HG02885 (cell line): ENCODE data around the gene TRMT10A.
"Not testable (repeated sequence)": the region's sequence is repeated elsewhere in the genome, so short reads cannot be mapped to it uniquely, and the experiment has no call there.

Source experiments
- ATAC-seq: cut with Tn5 transposase; IDR thresholded peaks from one replicate; pipeline ENCODE4 v1.9.1; 2021; ENCODE audit warnings: mild to moderate bottlenecking; ENCODE audit not compliant: unreplicated experiment, poor library complexity

Gene TRMT10A

DNA sequence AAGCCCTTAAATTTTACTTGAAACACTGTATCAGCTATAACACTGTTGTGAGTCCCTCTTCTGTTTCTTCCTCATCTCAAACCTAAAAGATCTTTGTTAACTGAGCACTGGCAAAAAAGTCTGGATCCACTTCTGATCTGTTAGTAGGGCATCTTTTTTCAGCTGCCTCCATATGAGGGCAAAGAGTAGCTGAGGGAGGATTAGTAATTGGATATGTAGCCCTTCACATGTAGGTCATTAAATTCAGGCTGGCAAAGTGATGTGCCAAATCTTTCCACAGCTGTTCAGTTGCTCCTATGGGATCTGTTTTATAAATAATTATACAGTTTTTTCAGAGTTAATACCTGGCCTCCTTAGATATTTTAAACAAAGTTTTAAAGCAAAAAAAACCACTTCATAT is 1.1 kb upstream of the TRMT10A start:
- ATAC-seq: no peak

DNA sequence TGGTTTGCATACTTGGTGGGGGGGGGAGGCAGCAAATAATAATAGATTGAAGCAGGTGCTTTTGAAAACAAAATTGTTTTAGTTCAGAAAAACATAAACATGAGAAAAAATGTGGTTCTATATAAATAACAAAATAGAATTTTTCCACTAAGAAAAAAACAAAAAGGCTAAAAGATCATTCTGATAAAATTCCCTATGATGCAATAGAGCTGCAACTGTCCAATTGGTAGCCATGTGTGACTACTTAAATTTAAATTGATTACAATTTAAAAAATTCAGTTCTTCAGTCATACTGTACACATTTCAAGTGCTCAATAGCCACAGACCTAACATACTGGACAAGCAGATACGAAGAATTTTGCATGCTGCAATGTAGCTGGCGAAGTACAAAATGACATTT is 11.0 kb downstream of the TRMT10A start:
- no peak for ATAC-seq

DNA sequence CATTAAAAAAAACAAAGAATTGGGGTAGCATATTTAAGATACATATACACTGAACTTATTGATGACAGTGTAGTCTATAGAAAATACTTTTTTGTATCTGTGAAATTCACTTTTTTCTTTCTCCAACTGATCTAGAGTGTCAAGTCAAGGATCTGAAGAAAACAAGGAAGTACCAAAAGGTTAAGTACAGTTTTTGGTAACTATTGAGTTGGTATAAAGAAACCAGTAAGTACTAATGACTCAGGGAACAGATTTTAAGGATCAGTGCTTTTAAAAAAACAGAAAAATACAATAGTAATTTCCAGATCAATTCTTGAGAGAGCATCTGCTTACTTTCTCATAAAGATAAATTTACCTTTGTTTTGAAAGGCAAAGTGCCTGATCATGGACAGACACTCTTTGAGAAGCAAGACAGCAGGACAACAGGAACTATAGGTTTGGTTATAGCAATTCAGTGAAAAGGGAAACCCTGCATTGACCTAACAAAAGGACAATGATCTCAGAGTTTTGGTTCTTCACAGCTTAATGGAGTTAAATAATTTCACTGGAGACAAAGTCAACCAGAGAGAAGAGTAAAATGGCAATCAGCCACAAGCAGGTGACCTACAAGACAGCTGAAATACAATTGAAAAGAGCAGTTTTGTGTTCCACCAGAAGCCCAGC is 23.4 kb downstream of the TRMT10A start:
- no peak for ATAC-seq

- no peak for ATAC-seq
Observed at GRCh38 chr4:99537674-99538073, 26.2 kb downstream of the TRMT10A start.

DNA sequence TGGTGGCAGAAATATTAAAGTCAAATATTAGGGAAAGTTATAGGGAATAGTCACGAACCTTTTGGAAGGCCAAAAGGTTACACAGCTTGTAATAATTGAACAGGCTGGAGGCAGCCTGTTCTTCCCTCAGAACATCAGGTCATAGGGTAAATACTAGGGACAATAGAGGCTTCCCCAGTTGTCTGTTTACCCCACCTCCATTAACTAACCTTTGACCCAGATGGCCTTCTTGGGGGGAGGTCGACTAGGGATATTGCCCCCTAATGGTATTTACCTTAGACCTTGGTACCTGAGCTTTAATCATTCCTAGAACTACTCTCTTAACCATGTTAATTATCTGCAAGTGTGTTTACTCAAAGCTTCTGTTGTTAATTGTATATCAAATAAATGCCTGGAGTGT is 27.0 kb downstream of the TRMT10A start:
- ATAC-seq: no peak

GRCh38 chr4:99536271-99536670 is 27.6 kb downstream of the TRMT10A start:
- ATAC-seq: no peak

- ATAC-seq: not testable (repeated sequence)
Observed at GRCh38 chr4:99534699-99535098, 29.1 kb downstream of the TRMT10A start.

DNA sequence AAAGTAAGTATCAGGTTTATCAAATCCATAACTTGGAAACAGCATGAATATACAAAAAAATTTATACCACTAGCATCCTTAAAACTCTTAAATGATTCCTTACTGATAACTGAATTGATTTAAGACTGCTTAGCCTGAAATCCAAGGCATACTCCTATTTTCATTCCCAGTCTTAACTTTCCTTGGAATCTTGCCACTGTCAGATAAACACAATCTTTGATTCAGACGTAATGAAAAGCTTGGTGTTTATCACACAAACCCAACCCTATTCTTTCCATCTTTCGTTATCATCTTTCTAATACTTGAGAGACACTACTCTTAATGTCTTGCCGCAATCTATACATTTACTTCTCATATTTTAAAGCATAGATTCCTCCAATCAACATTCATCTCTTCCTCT is 33.9 kb downstream of the TRMT10A start:
- no peak for ATAC-seq

DNA sequence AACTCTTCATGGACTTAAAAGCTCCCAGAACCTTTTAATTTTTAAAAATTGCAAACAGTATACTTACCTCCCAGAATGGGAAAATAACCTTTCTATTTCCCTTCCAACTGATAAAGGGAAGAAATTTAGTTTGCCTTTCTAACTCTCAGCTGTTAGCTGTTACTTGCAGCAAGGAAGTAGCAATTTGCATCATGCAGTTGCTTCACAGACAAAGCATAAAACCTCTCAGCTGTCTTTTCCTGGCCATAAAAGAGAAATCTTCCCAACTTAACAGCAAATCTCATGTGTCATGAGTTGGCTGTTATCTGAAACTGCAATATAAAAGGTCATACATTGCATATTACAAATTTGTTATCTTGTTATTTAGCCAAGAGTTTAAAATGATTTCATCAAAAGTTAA is 34.6 kb downstream of the TRMT10A start:
- no peak for ATAC-seq

- ATAC-seq: no peak
Observed at GRCh38 chr4:99518601-99519295, 45.1 kb downstream of the TRMT10A start.

DNA sequence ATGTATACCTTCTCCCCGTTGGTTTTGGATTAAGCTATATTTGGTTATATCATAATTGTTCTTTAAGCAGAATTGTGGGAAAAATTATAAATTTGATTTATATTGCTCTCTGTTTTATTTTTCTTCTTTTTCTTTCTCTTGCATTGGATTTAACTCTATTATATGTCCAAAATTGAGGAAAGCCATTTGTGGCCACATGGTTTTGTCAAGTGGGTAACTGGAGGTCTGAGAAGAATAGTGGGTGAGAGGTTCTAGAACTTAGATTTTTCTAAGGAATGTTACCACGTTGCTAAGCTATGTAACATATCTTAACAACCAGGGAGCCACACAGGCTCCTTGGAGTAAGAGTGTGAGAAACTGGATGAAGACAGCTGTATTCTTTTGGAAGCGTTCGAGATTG is 53.1 kb downstream of the TRMT10A start, which contains the start of gene C4orf17:
C4orf17 (plus strand) TSS at position 301 of the 400 bp plus-strand sequence. CDS start 2,061 bp downstream, outside the sequence.
- no peak for ATAC-seq

DNA sequence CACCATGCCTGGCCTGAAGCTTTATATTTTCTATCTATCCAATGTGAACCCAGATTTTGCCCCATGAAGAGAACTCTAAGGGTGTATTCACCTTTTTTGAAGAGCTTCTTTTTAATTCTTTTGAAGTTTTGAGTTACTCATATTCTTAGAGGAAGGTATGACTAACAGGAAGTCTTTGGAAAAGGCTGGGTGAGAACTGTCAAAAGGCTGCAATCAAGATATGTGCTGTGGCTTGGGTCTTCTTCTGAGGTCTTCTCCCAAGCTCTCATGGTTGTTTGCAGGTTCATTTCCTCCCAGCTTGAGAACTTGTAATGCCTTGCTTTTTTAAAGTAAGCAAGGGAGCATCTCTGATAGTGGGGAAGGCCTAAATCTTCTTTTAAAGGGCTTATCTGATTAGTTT is 56.1 kb downstream of the TRMT10A start:
- no peak for ATAC-seq

DNA sequence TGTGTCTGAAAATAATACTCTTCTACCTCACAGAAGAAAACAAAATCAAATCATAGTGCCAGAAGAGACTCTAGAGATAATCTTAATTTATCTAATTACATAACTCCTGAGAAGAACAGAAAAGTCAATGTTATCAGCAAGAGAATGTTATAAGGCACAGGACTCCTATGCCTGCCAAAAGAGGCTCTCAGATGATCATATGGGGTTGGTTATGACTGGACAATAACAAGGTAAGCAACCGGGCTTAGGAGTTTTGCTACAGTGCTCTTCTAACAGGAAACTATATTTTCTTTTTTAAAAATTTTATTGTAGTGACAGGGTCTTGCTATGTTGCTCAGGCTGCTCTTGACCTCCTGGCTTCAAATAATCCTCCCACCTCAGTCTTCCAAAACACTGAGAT is 56.5 kb downstream of the TRMT10A start:
- no peak for ATAC-seq

DNA sequence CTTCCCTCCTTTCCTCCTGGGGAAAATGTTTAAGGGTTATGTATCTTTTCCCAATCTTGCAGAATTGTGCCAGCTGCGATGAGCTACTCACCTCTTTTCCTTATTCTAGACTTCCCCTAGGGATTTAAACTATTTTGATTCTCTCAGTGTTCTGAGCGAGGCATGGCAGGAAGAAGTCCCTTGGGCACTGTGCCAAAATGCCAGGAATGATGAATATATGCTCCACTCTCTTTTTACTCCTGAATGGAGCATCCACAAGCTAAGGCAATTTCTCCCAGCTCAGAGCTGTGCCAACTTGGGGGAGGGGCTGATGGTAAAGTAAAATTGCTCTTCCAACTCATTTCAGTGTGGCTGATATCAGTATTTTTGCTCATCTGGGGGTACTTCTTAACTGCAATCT is 57.1 kb downstream of the TRMT10A start:
- no peak for ATAC-seq

DNA sequence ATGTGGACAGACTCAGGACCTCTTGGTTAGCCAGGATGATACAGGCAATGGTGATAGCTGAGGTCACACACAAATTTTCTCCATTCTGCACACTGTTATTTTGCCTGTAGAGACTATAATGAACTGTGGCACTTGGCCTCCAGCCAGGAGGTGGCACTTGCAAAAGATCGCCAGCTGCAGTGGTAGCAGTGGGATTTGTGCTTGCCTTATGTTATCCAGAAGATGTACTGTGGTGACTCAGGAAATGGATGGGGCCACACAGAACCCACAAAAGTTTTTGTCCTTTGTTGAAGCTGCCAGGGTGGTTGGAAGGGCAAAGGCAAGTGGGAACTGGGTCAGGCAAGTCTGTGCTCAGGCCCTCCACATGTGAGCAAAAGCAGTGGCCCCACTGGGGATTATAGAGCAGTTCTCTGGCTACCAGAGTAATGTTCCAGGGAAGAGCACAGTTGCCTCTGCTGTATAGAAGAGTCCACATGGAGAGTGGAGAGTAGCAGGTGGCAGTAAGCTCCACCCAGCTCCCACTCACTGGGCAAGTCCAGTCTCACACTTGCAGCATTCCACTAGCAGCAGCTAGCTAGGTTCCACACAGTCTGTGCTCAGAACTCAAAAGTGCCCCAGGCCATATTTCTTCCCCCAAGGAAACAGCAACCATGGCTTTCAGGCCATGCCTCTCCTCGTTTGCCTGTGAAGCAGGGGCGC is 58.9 kb downstream of the TRMT10A start:
- no peak for ATAC-seq
